KMS-11 (cell line): ENCODE results near the gene FAAP24.
"Not testable (repeated sequence)": the region's sequence is repeated elsewhere in the genome, so short reads cannot be mapped to it uniquely, and the experiment has no call there.

ENCODE experiments used
- H2AFZ ChIP-seq: fragments of 200-600 bp; sonication (generic); 2 replicates; pipeline ENCODE4 v1.6.1; 2016; ENCODE audit warnings: antibody characterized with exemption, mixed run types, low read depth
- H3K27ac ChIP-seq: fragments of 200-600 bp; sonication (generic); 2 replicates; pipeline ENCODE4 v1.6.1; 2016; ENCODE audit warnings: mild to moderate bottlenecking, mixed run types
- H3K27me3 ChIP-seq: fragments of 200-600 bp; sonication (generic); 2 replicates; pipeline ENCODE4 v1.6.1; 2017; ENCODE audit warnings: mild to moderate bottlenecking, low read depth, mixed run types, moderate library complexity; ENCODE audit not compliant: insufficient read depth
- H3K36me3 ChIP-seq: fragments of 200-600 bp; sonication (generic); 2 replicates; pipeline ENCODE4 v1.6.1; 2017; ENCODE audit warnings: mild to moderate bottlenecking, mixed run types; ENCODE audit not compliant: insufficient read depth
- H3K4me1 ChIP-seq: fragments of 200-600 bp; sonication (generic); 2 replicates; pipeline ENCODE4 v1.6.1; 2016; ENCODE audit warnings: mild to moderate bottlenecking, low read depth, mixed run types; ENCODE audit not compliant: poor library complexity, severe bottlenecking
- H3K4me2 ChIP-seq: fragments of 200-600 bp; sonication (generic); 2 replicates; pipeline ENCODE4 v1.7.0; 2016; ENCODE audit warnings: mild to moderate bottlenecking, mixed run types
- H3K4me3 ChIP-seq: fragments of 200-600 bp; sonication (generic); IDR thresholded peaks from 2 replicates; pipeline ENCODE4 v1.6.1; 2017; ENCODE audit warnings: low read depth, low read length, mixed read lengths; ENCODE audit not compliant: insufficient read depth
- H3K79me2 ChIP-seq: fragments of 200-600 bp; sonication (generic); 2 replicates; pipeline ENCODE4 v1.6.1; 2016; ENCODE audit warnings: low read depth, mixed run types; ENCODE audit not compliant: insufficient read depth
- H3K9ac ChIP-seq: fragments of 200-600 bp; sonication (generic); 2 replicates; pipeline ENCODE4 v1.6.1; 2016; ENCODE audit warnings: mild to moderate bottlenecking, mixed run types
- H4K20me1 ChIP-seq: fragments of 200-600 bp; sonication (generic); 2 replicates; pipeline ENCODE4 v1.6.1; 2016; ENCODE audit warnings: mild to moderate bottlenecking, mixed run types; ENCODE audit not compliant: insufficient read depth
- CTCF ChIP-seq: fragments of 200-600 bp; sonication (generic); conservative IDR thresholded peaks from 2 replicates; pipeline ENCODE4 v1.6.1; 2017; ENCODE audit warnings: low read depth, mild to moderate bottlenecking, antibody characterized with exemption, low read length, moderate library complexity, mixed read lengths

The FAAP24 gene

DNA sequence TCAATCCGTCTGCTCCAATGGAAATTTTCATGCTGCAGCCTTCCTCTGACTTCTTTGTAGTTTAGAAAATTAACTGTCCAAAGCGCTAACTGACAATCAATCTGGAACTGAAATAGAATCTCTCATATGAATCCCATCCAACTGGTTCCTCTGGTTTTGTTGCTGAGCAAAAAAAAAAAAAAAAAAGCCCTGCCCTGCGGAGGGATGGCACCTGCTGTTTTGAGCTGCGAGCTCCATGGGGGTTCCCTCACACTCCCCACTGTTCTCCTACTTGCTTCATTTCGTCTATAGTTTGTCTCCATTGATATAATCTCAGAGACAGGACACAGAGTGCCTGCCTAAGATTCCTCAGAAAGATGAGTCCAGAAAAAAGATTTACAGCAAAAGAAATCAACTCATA is 33.4 kb downstream of the FAAP24 start:
- no peaks in the 10 kb centered on the region for H3K79me2 ChIP-seq
- H3K27me3 ChIP-seq = no peaks in the 10 kb centered on the region
- H3K4me1 ChIP-seq = no peaks in the 10 kb centered on the region
- no peak overlapping the region for H2AFZ ChIP-seq
- no peak for TF ChIP-seq CTCF
- H3K4me2 ChIP-seq = no peak overlapping the region
- H3K9ac ChIP-seq = no peak overlapping the region
- no peaks in the 10 kb centered on the region for H3K36me3 ChIP-seq
- H3K27ac ChIP-seq = no peak overlapping the region
- H4K20me1 ChIP-seq = no peaks in the 10 kb centered on the region
- no peak overlapping the region for H3K4me3 ChIP-seq

DNA sequence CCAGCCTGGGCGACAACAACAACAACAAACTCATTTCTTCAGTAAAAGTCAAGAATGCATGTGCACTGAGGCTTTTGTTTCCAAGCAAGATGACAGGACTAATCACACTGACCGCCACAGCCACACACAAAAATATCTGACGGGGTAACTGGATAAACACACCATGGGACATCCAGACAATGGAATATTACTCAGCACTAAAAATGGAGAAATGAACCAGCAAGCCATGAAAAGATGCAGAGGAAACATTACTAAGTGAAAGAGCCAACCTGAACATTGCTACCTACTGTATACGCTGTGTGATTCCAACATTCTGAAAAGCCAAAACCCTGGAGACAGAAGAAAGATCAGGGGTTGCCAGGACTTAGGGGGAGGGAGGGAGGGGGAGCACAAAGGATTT is 36.7 kb downstream of the FAAP24 start:
- H2AFZ ChIP-seq = no peak overlapping the region
- H3K27ac ChIP-seq = no peak overlapping the region
- H3K4me2 ChIP-seq = no peak overlapping the region
- H4K20me1 ChIP-seq = no peaks in the 10 kb centered on the region
- H3K36me3 ChIP-seq = no peaks in the 10 kb centered on the region
- H3K9ac ChIP-seq = no peak overlapping the region
- H3K4me1 ChIP-seq = no peaks in the 10 kb centered on the region
- no peak overlapping the region for H3K4me3 ChIP-seq
- H3K79me2 ChIP-seq = no peaks in the 10 kb centered on the region
- no peak for TF ChIP-seq CTCF
- H3K27me3 ChIP-seq = no peaks in the 10 kb centered on the region

GRCh38 chr19:33010891-33011290 is 38.8 kb downstream of the FAAP24 start:
- H3K4me2 ChIP-seq, H2AFZ ChIP-seq, H3K36me3 ChIP-seq, H3K4me1 ChIP-seq, H3K9ac ChIP-seq, H3K79me2 ChIP-seq, H4K20me1 ChIP-seq, H3K27ac ChIP-seq, H3K4me3 ChIP-seq, H3K27me3 ChIP-seq: not testable (repeated sequence)

DNA sequence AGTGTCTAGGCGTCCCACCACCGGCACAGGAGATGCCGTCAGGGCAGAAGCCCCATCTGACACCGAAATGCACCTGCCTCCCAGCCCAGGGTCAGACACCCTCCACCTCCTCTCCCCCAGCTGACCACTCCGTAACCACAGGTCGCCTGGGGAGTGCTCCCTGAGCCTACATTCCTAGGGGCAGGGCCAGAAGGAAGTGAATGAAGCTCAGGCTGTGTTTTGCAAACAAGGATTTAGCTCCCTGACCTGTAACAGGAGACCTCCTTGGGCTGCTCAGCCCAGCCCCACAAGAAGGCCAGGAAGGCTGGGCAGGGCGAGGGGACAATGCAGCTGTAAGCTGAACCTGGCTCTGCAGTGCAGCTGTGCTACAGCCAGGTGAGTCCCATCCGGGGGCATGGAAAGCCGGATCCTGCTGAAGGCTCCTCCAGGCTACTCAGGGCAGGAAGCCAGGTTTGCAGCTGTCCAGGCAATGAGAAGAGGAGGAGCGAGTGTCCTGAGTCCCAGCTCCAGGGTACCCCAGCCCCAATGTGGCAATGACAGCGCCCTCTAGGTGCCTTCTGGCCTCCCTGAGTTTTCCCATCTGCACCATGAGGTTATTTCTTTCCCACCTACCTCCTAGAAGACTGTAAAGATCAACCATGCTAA is 50.6 kb downstream of the FAAP24 start:
- H3K4me1 ChIP-seq = no peaks in the 10 kb centered on the region
- H2AFZ ChIP-seq = no peak overlapping the region
- no peak for TF ChIP-seq CTCF
- no peak overlapping the region for H3K4me2 ChIP-seq
- no peaks in the 10 kb centered on the region for H3K79me2 ChIP-seq
- H3K27me3 ChIP-seq = no peaks in the 10 kb centered on the region
- H3K36me3 ChIP-seq = no peaks in the 10 kb centered on the region
- no peaks in the 10 kb centered on the region for H4K20me1 ChIP-seq
- H3K9ac ChIP-seq = no peak overlapping the region
- H3K4me3 ChIP-seq = no peak overlapping the region
- H3K27ac ChIP-seq = no peak overlapping the region

GRCh38 chr19:33024398-33024797 is 52.4 kb downstream of the FAAP24 start:
- H3K4me2 ChIP-seq = no peak overlapping the region
- H3K9ac ChIP-seq = no peak overlapping the region
- TF ChIP-seq CTCF = no peak
- H2AFZ ChIP-seq = no peak overlapping the region
- no peaks in the 10 kb centered on the region for H4K20me1 ChIP-seq
- no peaks in the 10 kb centered on the region for H3K36me3 ChIP-seq
- no peak overlapping the region for H3K4me3 ChIP-seq
- no peaks in the 10 kb centered on the region for H3K27me3 ChIP-seq
- H3K27ac ChIP-seq = no peak overlapping the region
- H3K4me1 ChIP-seq = no peaks in the 10 kb centered on the region
- no peaks in the 10 kb centered on the region for H3K79me2 ChIP-seq

GRCh38 chr19:33025468-33026238 is 53.6 kb downstream of the FAAP24 start:
- not testable (repeated sequence) for H3K9ac ChIP-seq

DNA sequence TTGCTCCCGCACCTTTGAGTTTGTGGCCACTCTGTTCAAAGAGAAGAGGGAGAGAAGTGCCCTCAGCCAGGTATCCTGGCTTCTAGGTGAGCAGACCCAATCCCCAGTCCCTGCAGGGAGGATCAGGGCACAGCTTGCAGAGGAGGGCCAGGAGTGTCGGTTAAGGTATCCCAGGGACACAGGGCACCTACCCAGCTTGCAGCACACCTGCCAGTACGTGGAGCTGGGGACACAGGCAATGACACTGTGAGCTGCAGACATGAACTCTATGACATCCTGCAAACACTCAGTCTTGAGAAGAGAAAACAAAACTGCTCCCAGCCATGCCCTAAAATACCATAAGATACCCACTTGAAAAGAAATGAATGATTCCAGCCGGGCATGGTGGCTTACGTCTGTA is 54.6 kb downstream of the FAAP24 start:
- H3K4me1 ChIP-seq, H4K20me1 ChIP-seq, H3K4me3 ChIP-seq, H3K27me3 ChIP-seq, H2AFZ ChIP-seq, H3K79me2 ChIP-seq, H3K4me2 ChIP-seq, H3K36me3 ChIP-seq, H3K9ac ChIP-seq, H3K27ac ChIP-seq: not testable (repeated sequence)

More at GRCh38 chr19:33025468-33026238, 53.6 kb downstream of the FAAP24 start:
- not testable (repeated sequence) for H4K20me1 ChIP-seq, H3K79me2 ChIP-seq, H3K4me2 ChIP-seq, H3K27ac ChIP-seq, H3K36me3 ChIP-seq, H3K4me3 ChIP-seq, H3K4me1 ChIP-seq, H2AFZ ChIP-seq, H3K27me3 ChIP-seq
